ENCODE measurements around the gene CCDC50.

The CCDC50 gene

GRCh38 chr3:191347228-191347627 is 18.0 kb downstream of the CCDC50 start:
- DNase-seq (ENCODE audit: low read depth), result no peak

- no peak for DNase-seq (ENCODE audit: low read depth)
Observed at GRCh38 chr3:191348098-191348497, 18.9 kb downstream of the CCDC50 start.

- peak; percentile 68 for DNase-seq (ENCODE audit: low read depth)
Observed at GRCh38 chr3:191350396-191351090, 21.3 kb downstream of the CCDC50 start.

- no peak for DNase-seq (ENCODE audit: low read depth)
Observed at GRCh38 chr3:191352014-191352413, 22.8 kb downstream of the CCDC50 start.

- DNase-seq (ENCODE audit: low read depth), result no peak
Observed at GRCh38 chr3:191353022-191353777, 24.0 kb downstream of the CCDC50 start.

GRCh38 chr3:191355406-191355805 is 26.2 kb downstream of the CCDC50 start:
- no peak for DNase-seq (ENCODE audit: low read depth)

- DNase-seq (ENCODE audit: low read depth), result peak; percentile 84
Observed at GRCh38 chr3:191356631-191357439, 27.6 kb downstream of the CCDC50 start.

GRCh38 chr3:191357909-191358308 is 28.7 kb downstream of the CCDC50 start:
- no peak for DNase-seq (ENCODE audit: low read depth)

GRCh38 chr3:191358929-191359328 is 29.7 kb downstream of the CCDC50 start:
- DNase-seq (ENCODE audit: low read depth), result no peak

GRCh38 chr3:191360620-191361019 is 31.4 kb downstream of the CCDC50 start:
- no peak for DNase-seq (ENCODE audit: low read depth)

- no peak for DNase-seq (ENCODE audit: low read depth)
Observed at GRCh38 chr3:191361456-191361855, 32.3 kb downstream of the CCDC50 start.

GRCh38 chr3:191362037-191362436 is 32.8 kb downstream of the CCDC50 start:
- DNase-seq (ENCODE audit: low read depth), result no peak

GRCh38 chr3:191362524-191363090 is 33.4 kb downstream of the CCDC50 start:
- DNase-seq (ENCODE audit: low read depth), result no peak

- DNase-seq (ENCODE audit: low read depth), result no peak
Observed at GRCh38 chr3:191363221-191363620, 34.0 kb downstream of the CCDC50 start.

GRCh38 chr3:191366675-191367074 is 37.5 kb downstream of the CCDC50 start:
- peak; percentile 81 for DNase-seq (ENCODE audit: low read depth)

- DNase-seq (ENCODE audit: low read depth), result no peak
Observed at GRCh38 chr3:191368755-191369615, 39.8 kb downstream of the CCDC50 start.

- DNase-seq (ENCODE audit: low read depth), result no peak
Observed at GRCh38 chr3:191369616-191370010, 40.4 kb downstream of the CCDC50 start.

- no peak for DNase-seq (ENCODE audit: low read depth)
Observed at GRCh38 chr3:191372122-191372521, 42.9 kb downstream of the CCDC50 start.

GRCh38 chr3:191373327-191373726 is 44.1 kb downstream of the CCDC50 start:
- peak; percentile 21 for DNase-seq (ENCODE audit: low read depth)

GRCh38 chr3:191376516-191377141 is 47.4 kb downstream of the CCDC50 start:
- peak; percentile 91 for DNase-seq (ENCODE audit: low read depth)

Measured in ELR (cell line).